ENCODE measurements around the gene FNDC1. TPM values are rescaled to one million over a fixed set of nuclear protein-coding genes. Genes with fewer than 3 reads are reported as not detected.

Gene FNDC1
- total and polyA plus RNA-seq, 2 of the 13 experiments (the other 11 are each of a cell fraction or from before 2014, with no cell fraction given) = not detected

GRCh38 chr6:159303159-159303558 lies 134.0 kb downstream of the FNDC1 start:
- CTCF ChIA-PET (ENCODE audit: low intra/inter-chr PET ratio, low total read pairs) = no interaction called here

More at GRCh38 chr6:159303159-159303558, 134.0 kb downstream of the FNDC1 start:
- Histone ChIP-seq H3K9me3 (ENCODE audit: low read length) (no peaks in the 10 kb centered on the region), H3K4me1 (ENCODE audit: insufficient read depth, low read length) (peaks cover 10% of the 10 kb centered on the region), H3K4me2 (ENCODE audit: low read depth, low read length) (no peak overlapping the region), H3K9ac (ENCODE audit: insufficient read depth, low read depth, low read length) (no peak overlapping the region), H4K20me1 (ENCODE audit: insufficient read depth, low read length) (no peaks in the 10 kb centered on the region), H3K27me3 (ENCODE audit: control insufficient read depth in 1 of 2, insufficient read depth in 2 of 2, low read length in 2 of 2) (no peaks in the 10 kb centered on the region), H3K79me2 (ENCODE audit: insufficient read depth, low read length) (no peaks in the 10 kb centered on the region), H2AFZ (ENCODE audit: low read length) (no peak overlapping the region), H3K27ac (ENCODE audit: extremely low read length, insufficient read depth, low read length) (no peak overlapping the region), H3K36me3 (replicated peaks in 1 of 2; ENCODE audit: control insufficient read depth in 1 of 2, insufficient read depth in 2 of 2, low read length in 2 of 2) (no peaks in the 10 kb centered on the region), H3K4me3 (replicated peaks in 1 of 3; ENCODE audit: insufficient read depth in 1 of 3, low read depth in 2 of 3, low read length in 3 of 3) (no peak overlapping the region)
- WGBS (ENCODE audit: low lambda C conversion rate) = 2% methylated on average over 2 of the region's 2 CpGs
- POLR2A ChIA-PET = no interaction called here
- intact Hi-C loops (cut with micrococcal nuclease; ENCODE audit: unreplicated experiment) = no loop called here
- no TSS peak for BruUV-seq (replicated peaks)
- TF ChIP-seq STAG1 (CRISPR knock-in tag; IDR thresholded peaks at IDR 0.05) (no peak), JUND (CRISPR knock-in tag; IDR thresholded peaks at IDR 0.05) (no peak), KDM5B (CRISPR knock-in tag; IDR thresholded peaks at IDR 0.05; ENCODE audit: borderline replicate concordance) (no peak), TBX2 (CRISPR knock-in tag; IDR thresholded peaks at IDR 0.05; ENCODE audit: borderline replicate concordance) (no peak), ZNF282 (IDR thresholded peaks at IDR 0.05; ENCODE audit: partially characterized antibody) (no peak), ZNF607 (CRISPR knock-in tag; IDR thresholded peaks at IDR 0.05; ENCODE audit: borderline replicate concordance) (no peak), ZNF788 (CRISPR knock-in tag; IDR thresholded peaks at IDR 0.05; ENCODE audit: borderline replicate concordance) (no peak), ZNF577 (CRISPR knock-in tag; IDR thresholded peaks at IDR 0.05; ENCODE audit: borderline replicate concordance, low read depth) (no peak)
- TF ChIP-seq, protein P1, sequence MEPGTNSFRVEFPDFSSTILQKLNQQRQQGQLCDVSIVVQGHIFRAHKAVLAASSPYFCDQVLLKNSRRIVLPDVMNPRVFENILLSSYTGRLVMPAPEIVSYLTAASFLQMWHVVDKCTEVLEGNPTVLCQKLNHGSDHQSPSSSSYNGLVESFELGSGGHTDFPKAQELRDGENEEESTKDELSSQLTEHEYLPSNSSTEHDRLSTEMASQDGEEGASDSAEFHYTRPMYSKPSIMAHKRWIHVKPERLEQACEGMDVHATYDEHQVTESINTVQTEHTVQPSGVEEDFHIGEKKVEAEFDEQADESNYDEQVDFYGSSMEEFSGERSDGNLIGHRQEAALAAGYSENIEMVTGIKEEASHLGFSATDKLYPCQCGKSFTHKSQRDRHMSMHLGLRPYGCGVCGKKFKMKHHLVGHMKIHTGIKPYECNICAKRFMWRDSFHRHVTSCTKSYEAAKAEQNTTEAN (CRISPR knock-in tag; conservative IDR thresholded peaks at IDR 0.05) = no peak
- TF ChIP-seq, protein P2, sequence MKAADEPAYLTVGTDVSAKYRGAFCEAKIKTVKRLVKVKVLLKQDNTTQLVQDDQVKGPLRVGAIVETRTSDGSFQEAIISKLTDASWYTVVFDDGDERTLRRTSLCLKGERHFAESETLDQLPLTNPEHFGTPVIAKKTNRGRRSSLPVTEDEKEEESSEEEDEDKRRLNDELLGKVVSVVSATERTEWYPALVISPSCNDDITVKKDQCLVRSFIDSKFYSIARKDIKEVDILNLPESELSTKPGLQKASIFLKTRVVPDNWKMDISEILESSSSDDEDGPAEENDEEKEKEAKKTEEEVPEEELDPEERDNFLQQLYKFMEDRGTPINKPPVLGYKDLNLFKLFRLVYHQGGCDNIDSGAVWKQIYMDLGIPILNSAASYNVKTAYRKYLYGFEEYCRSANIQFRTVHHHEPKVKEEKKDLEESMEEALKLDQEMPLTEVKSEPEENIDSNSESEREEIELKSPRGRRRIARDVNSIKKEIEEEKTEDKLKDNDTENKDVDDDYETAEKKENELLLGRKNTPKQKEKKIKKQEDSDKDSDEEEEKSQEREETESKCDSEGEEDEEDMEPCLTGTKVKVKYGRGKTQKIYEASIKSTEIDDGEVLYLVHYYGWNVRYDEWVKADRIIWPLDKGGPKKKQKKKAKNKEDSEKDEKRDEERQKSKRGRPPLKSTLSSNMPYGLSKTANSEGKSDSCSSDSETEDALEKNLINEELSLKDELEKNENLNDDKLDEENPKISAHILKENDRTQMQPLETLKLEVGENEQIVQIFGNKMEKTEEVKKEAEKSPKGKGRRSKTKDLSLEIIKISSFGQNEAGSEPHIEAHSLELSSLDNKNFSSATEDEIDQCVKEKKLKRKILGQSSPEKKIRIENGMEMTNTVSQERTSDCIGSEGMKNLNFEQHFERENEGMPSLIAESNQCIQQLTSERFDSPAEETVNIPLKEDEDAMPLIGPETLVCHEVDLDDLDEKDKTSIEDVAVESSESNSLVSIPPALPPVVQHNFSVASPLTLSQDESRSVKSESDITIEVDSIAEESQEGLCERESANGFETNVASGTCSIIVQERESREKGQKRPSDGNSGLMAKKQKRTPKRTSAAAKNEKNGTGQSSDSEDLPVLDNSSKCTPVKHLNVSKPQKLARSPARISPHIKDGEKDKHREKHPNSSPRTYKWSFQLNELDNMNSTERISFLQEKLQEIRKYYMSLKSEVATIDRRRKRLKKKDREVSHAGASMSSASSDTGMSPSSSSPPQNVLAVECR (CRISPR knock-in tag; IDR thresholded peaks at IDR 0.05; ENCODE audit: borderline replicate concordance) = no peak
- ATAC-seq (no peak), FAIRE-seq (no peak), DNase-seq (ENCODE audit: low spot score) (no peak)
- in situ Hi-C loops (cut with HindIII; ENCODE audit: extremely low pct_ligation_motif_present, low pct_unique_long_range_greater_than_20kb) = no loop called here
